Choroid plexus epithelial cell (primary cell): Measurements from ENCODE around the gene ROR2.

ENCODE experiments used
- DNase-seq: peaks from one replicate; pipeline ENCODE4 v3.0.0-alpha.2; 2010; ENCODE audit warnings: low read depth
- H3K4me3 ChIP-seq: 2 replicates; pipeline ENCODE4 v1.5.1; 2011; ENCODE audit warnings: low read depth, mild to moderate bottlenecking, control low read depth, low read length, moderate library complexity
- TF ChIP-seq, protein P1 (sequence below): conservative IDR thresholded peaks from 2 replicates; pipeline ENCODE4 v1.5.1; 2011; ENCODE audit warnings: low read depth, mild to moderate bottlenecking, control low read depth, inconsistent platforms, low read length, moderate library complexity

Gene ROR2

DNA sequence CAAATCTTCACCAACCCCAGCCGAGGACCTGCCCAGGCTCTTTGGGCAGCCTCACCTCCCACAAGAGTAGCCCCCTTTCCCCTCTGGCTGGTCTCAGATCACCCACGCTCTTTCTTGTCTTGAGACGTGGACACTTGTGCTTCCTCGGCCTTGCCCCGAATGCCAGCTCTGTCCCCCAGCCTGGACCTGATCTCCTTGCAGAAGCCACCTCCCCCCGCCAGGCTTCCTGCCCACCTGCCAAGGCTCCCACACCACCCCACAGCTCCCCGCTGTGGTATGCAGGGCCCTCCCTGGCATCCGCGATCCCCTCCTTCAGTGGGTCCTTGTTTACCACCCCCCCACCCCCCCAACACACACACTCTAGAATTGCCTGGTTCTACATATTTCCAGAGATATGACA lies 133.7 kb downstream of the ROR2 start:
- no peak overlapping the region for H3K4me3 ChIP-seq
- no peak for DNase-seq
- TF ChIP-seq, protein P1, sequence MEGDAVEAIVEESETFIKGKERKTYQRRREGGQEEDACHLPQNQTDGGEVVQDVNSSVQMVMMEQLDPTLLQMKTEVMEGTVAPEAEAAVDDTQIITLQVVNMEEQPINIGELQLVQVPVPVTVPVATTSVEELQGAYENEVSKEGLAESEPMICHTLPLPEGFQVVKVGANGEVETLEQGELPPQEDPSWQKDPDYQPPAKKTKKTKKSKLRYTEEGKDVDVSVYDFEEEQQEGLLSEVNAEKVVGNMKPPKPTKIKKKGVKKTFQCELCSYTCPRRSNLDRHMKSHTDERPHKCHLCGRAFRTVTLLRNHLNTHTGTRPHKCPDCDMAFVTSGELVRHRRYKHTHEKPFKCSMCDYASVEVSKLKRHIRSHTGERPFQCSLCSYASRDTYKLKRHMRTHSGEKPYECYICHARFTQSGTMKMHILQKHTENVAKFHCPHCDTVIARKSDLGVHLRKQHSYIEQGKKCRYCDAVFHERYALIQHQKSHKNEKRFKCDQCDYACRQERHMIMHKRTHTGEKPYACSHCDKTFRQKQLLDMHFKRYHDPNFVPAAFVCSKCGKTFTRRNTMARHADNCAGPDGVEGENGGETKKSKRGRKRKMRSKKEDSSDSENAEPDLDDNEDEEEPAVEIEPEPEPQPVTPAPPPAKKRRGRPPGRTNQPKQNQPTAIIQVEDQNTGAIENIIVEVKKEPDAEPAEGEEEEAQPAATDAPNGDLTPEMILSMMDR = no peak

- TF ChIP-seq, protein P1 = no peak
- H3K4me3 ChIP-seq = no peak overlapping the region
- no peak for DNase-seq
Observed at GRCh38 chr9:91815896-91816295, 134.1 kb downstream of the ROR2 start.

GRCh38 chr9:91814753-91815152 lies 135.3 kb downstream of the ROR2 start:
- H3K4me3 ChIP-seq = no peak overlapping the region
- DNase-seq = no peak
- TF ChIP-seq, protein P1 = no peak

DNA sequence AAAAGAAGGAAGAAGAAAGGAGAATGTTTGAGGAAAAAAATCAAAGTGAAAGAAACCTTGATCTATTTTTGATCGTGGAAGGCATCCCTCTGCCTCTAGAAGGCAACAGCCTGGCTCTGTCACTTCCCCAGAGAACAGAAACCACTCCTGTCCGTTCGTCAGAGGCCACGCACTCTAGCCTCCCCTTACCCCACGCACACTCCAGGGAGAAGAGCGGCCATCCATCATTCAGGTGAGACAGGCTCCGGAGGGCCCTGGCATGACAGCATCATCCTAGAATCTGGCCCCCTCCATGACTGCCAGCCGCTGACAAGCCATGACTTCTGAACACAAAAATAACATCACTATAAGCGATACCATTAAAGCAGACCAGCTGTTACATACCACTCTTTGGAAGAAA lies 135.8 kb downstream of the ROR2 start:
- TF ChIP-seq, protein P1 = no peak
- DNase-seq = no peak
- no peak overlapping the region for H3K4me3 ChIP-seq

DNA sequence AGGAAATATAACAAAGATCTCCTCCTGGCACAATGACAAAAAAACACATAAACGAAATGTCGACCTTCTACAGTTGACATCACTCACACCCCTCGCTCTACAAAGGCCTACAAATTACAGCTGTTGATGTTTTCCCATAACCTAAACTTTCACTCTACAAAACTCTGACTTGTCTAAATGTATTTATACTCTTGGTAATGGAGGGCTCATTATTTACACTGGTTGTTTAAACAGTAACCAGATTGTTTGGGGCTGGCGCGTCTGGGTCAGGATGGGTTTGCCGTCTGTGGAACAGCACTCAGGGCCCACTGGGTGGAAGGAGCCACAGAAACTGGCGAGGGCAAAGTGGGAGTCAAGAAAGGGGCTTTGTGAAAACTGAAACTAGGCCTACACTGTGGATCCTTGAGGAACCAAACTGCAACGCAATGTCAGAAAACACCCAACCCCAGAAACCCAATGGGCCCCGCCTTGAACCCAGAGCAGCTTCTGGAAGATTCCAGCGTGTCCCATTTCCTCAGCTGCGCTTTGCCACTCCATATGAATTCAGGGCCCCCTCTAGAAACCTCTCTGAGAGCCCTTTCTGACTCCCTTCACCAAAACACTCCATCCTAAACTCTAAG lies 136.7 kb downstream of the ROR2 start:
- DNase-seq = no peak
- no peak overlapping the region for H3K4me3 ChIP-seq
- TF ChIP-seq, protein P1 = no peak

DNA sequence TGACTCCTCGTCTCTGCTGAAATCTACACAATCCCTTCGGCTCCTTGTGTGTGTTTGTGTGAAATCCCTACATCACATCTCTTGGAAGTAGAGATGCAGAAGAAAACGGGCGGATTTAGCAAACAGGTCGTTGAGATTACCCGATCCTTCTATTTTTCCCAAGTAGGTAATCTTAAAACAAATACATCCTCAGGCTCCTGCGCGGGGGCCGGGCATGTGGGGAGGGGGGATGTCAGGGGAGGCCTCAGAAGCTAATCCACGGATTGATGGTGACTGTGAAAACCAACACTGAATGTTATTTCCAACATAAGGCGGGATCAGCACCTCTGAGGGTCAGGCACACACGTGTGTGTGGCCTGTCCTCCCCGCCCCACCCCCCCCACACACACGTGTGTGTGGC lies 137.8 kb downstream of the ROR2 start:
- no peak for DNase-seq
- no peak overlapping the region for H3K4me3 ChIP-seq
- TF ChIP-seq, protein P1 = no peak
